Liver (tissue), 9 donors: Measurements from ENCODE around the gene PAPOLB. TPM values are rescaled to one million over a fixed set of nuclear protein-coding genes. Genes with fewer than 3 reads are reported as not detected.

ENCODE experiments used
- DNase-seq: peaks from one replicate; pipeline ENCODE4 v3.0.0-alpha.2; 2017; ENCODE audit warnings: low spot score
- H3K27ac ChIP-seq, 2 donors: one replicate each; pipeline ENCODE4 v1.7.0; 2013; ENCODE audit warnings: inconsistent platforms in 2 of 2, low read length in 2 of 2, control low read depth in 1 of 2, low read depth in 1 of 2, mild to moderate bottlenecking in 1 of 2
- H3K27me3 ChIP-seq, 4 donors: one replicate each; pipeline versions ENCODE4 v1.6.1 to v1.7.0; 2013; ENCODE audit warnings: low read length in 3 of 4, inconsistent platforms in 1 of 4, mild to moderate bottlenecking in 1 of 4, moderate library complexity in 1 of 4; ENCODE audit not compliant: control insufficient read depth in 4 of 4, insufficient read depth in 4 of 4
- H3K36me3 ChIP-seq, 4 donors: one replicate each; pipeline versions ENCODE4 v1.6.1 to v1.7.0; 2013; ENCODE audit warnings: low read length in 3 of 4, mild to moderate bottlenecking in 3 of 4, low read depth in 1 of 4, moderate library complexity in 1 of 4; ENCODE audit not compliant: control insufficient read depth in 4 of 4, insufficient read depth in 3 of 4
- H3K4me1 ChIP-seq, 4 donors: one replicate each; pipeline versions ENCODE4 v1.6.1 to v1.7.0; 2013; ENCODE audit warnings: low read length in 3 of 4, mild to moderate bottlenecking in 3 of 4, moderate library complexity in 1 of 4; ENCODE audit not compliant: control insufficient read depth in 4 of 4, insufficient read depth in 4 of 4
- H3K4me3 ChIP-seq, 3 donors: one replicate each; pipeline versions ENCODE4 v1.6.1 to v1.7.0; 2013; ENCODE audit warnings: low read length in 3 of 3, control low read depth in 1 of 3, low read depth in 1 of 3, mild to moderate bottlenecking in 1 of 3
- H3K9ac ChIP-seq, 2 donors: one replicate each; pipeline ENCODE4 v1.7.0; 2013; ENCODE audit warnings: low read length in 2 of 2, mild to moderate bottlenecking in 2 of 2, moderate library complexity in 2 of 2, control low read depth in 1 of 2, low read depth in 1 of 2
- H3K9me3 ChIP-seq, 4 donors: one replicate each; pipeline versions ENCODE4 v1.6.1 to v1.7.0; 2013; ENCODE audit warnings: low read length in 3 of 4; ENCODE audit not compliant: control insufficient read depth in 4 of 4
- EGR1 ChIP-seq, 2 donors: IDR thresholded peaks; 2 replicates each; pipeline ENCODE4 v1.6.1; 2016 to 2018; ENCODE audit warnings: antibody characterized with exemption in 2 of 2, low read depth in 2 of 2
- FOXA1 ChIP-seq: IDR thresholded peaks from 2 replicates; pipeline ENCODE4 v1.6.1; 2016; ENCODE audit warnings: antibody characterized with exemption
- FOXA2 ChIP-seq: IDR thresholded peaks from 2 replicates; pipeline ENCODE4 v1.6.1; 2016; ENCODE audit warnings: antibody characterized with exemption
- GABPA ChIP-seq, 2 donors: IDR thresholded peaks in 1 of 2; conservative IDR thresholded peaks in 1 of 2; 2 replicates each; pipeline ENCODE4 v1.6.1; 2016; ENCODE audit warnings: antibody characterized with exemption in 2 of 2, mild to moderate bottlenecking in 1 of 2, moderate library complexity in 1 of 2
- HNF4A ChIP-seq, 2 donors: conservative IDR thresholded peaks; 2 replicates each; pipeline ENCODE4 v1.6.1; 2016; ENCODE audit warnings: antibody characterized with exemption in 2 of 2, mild to moderate bottlenecking in 2 of 2
- HNF4G ChIP-seq: IDR thresholded peaks from 2 replicates; pipeline ENCODE4 v1.6.1; 2016; ENCODE audit warnings: antibody characterized with exemption
- JUND ChIP-seq, 2 donors: IDR thresholded peaks; 2 replicates each; pipeline ENCODE4 v1.6.1; 2016; ENCODE audit warnings: antibody characterized with exemption in 2 of 2
- MAX ChIP-seq: IDR thresholded peaks from 2 replicates; pipeline ENCODE4 v1.6.1; 2016; ENCODE audit warnings: antibody characterized with exemption
- NR2F2 ChIP-seq: IDR thresholded peaks from 2 replicates; pipeline ENCODE4 v1.6.1; 2016; ENCODE audit warnings: antibody characterized with exemption
- RAD21 ChIP-seq, 2 donors: IDR thresholded peaks; 2 replicates each; pipeline ENCODE4 v1.6.1; 2016; ENCODE audit warnings: antibody characterized with exemption in 2 of 2, mild to moderate bottlenecking in 2 of 2
- RXRA ChIP-seq, 2 donors: IDR thresholded peaks; 2 replicates each; pipeline ENCODE4 v1.6.1; 2017 to 2018; ENCODE audit warnings: antibody characterized with exemption in 2 of 2, mild to moderate bottlenecking in 1 of 2
- SP1 ChIP-seq: IDR thresholded peaks from 2 replicates; pipeline ENCODE4 v1.6.1; 2018; ENCODE audit warnings: antibody characterized with exemption, mild to moderate bottlenecking
- TAF1 ChIP-seq: conservative IDR thresholded peaks from 2 replicates; pipeline ENCODE4 v1.6.1; 2016; ENCODE audit warnings: antibody characterized with exemption, mild to moderate bottlenecking
- YY1 ChIP-seq: IDR thresholded peaks from 2 replicates; pipeline ENCODE4 v1.6.1; 2016; ENCODE audit warnings: antibody characterized with exemption, mild to moderate bottlenecking
- ZBTB33 ChIP-seq: IDR thresholded peaks from 2 replicates; pipeline ENCODE4 v1.6.1; 2016; ENCODE audit warnings: antibody characterized with exemption
- WGBS: extraction: QIAGEN DNeasy Blood & Tissue Kit; methylation state at CpG from one replicate; pipeline ENCODE4 v1.1.7; 2013; 5-methylcytosine and 5-hydroxymethylcytosine counted together
- polyA plus RNA-seq, 2 donors: library from polyadenylated mRNA; stranded (reverse) in 1 of 2; unstranded in 1 of 2; fragments of 200-250 nt in 1 of 2; fragments of >200 nt in 1 of 2; fragmentation: Nextera tagmentation in 1 of 2; extraction: Ambion mirVana in 1 of 2; gene quantifications; one replicate each; pipeline versions ENCODE4 v1.2.1 to v1.2.3, GENCODE V29; 2013 to 2015
- total RNA-seq, 2 donors: library from RNA; depleted of rRNA; stranded (reverse); fragments of >200 nt; gene quantifications; one replicate each; pipeline ENCODE4 v1.2.3, GENCODE V29; 2014
- TF ChIP-seq, protein P1 (sequence below): IDR thresholded peaks from 2 replicates; pipeline ENCODE4 v1.6.1; 2016; ENCODE audit warnings: antibody characterized with exemption, mild to moderate bottlenecking
- TF ChIP-seq, protein P2 (sequence below): fragments of 150-350 bp; IDR thresholded peaks from 2 replicates; pipeline ENCODE4 v1.5.1; 2017; ENCODE audit warnings: improper control_type of control experiment, low read depth, low read length; ENCODE audit not compliant: missing input control
- TF ChIP-seq, protein P3 (sequence below): IDR thresholded peaks from 2 replicates; pipeline ENCODE4 v1.6.1; 2016; ENCODE audit warnings: antibody characterized with exemption
- donor health status: healthy.
- donor health status: healthy.
- donor health status: healthy.
- donor health status: healthy.
- donor health status: healthy.

PAPOLB gene
- total and polyA plus RNA-seq, 4 donors, result 0.05 to 0.08 TPM; not detected in 2

GRCh38 chr7:4833176-4833575 is 28.7 kb downstream of the PAPOLB start:
- H3K9me3 ChIP-seq, result no peaks in the 10 kb centered on the region
- 86% methylated on average over 17 of the region's 17 CpGs for WGBS
- DNase-seq, result no peak
- no peak overlapping the region for H3K27ac ChIP-seq
- no peaks in the 10 kb centered on the region for H3K36me3 ChIP-seq
- no peaks in the 10 kb centered on the region for H3K27me3 ChIP-seq
- no peak overlapping the region for H3K4me3 ChIP-seq
- no peak overlapping the region for H3K9ac ChIP-seq
- no peak for TF ChIP-seq YY1
- TF ChIP-seq, protein P1, sequence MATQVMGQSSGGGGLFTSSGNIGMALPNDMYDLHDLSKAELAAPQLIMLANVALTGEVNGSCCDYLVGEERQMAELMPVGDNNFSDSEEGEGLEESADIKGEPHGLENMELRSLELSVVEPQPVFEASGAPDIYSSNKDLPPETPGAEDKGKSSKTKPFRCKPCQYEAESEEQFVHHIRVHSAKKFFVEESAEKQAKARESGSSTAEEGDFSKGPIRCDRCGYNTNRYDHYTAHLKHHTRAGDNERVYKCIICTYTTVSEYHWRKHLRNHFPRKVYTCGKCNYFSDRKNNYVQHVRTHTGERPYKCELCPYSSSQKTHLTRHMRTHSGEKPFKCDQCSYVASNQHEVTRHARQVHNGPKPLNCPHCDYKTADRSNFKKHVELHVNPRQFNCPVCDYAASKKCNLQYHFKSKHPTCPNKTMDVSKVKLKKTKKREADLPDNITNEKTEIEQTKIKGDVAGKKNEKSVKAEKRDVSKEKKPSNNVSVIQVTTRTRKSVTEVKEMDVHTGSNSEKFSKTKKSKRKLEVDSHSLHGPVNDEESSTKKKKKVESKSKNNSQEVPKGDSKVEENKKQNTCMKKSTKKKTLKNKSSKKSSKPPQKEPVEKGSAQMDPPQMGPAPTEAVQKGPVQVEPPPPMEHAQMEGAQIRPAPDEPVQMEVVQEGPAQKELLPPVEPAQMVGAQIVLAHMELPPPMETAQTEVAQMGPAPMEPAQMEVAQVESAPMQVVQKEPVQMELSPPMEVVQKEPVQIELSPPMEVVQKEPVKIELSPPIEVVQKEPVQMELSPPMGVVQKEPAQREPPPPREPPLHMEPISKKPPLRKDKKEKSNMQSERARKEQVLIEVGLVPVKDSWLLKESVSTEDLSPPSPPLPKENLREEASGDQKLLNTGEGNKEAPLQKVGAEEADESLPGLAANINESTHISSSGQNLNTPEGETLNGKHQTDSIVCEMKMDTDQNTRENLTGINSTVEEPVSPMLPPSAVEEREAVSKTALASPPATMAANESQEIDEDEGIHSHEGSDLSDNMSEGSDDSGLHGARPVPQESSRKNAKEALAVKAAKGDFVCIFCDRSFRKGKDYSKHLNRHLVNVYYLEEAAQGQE, result no peak
- no peak for TF ChIP-seq RXRA (IDR thresholded peaks at IDR 0.05)
- no peak for TF ChIP-seq ZBTB33
- TF ChIP-seq FOXA2, result no peak
- TF ChIP-seq TAF1, result no peak
- TF ChIP-seq MAX, result no peak
- TF ChIP-seq EGR1 (IDR thresholded peaks at IDR 0.05; ENCODE audit: low read depth in 2 of 2), result no peak
- TF ChIP-seq HNF4A (conservative IDR thresholded peaks at IDR 0.05), result no peak
- TF ChIP-seq RAD21 (IDR thresholded peaks at IDR 0.05), result no peak
- no peak for TF ChIP-seq GABPA (IDR thresholded peaks at IDR 0.05 in 1 of 2, conservative IDR thresholded peaks at IDR 0.05 in 1 of 2)
- TF ChIP-seq FOXA1, result no peak
- TF ChIP-seq SP1, result no peak
- TF ChIP-seq, protein P2, sequence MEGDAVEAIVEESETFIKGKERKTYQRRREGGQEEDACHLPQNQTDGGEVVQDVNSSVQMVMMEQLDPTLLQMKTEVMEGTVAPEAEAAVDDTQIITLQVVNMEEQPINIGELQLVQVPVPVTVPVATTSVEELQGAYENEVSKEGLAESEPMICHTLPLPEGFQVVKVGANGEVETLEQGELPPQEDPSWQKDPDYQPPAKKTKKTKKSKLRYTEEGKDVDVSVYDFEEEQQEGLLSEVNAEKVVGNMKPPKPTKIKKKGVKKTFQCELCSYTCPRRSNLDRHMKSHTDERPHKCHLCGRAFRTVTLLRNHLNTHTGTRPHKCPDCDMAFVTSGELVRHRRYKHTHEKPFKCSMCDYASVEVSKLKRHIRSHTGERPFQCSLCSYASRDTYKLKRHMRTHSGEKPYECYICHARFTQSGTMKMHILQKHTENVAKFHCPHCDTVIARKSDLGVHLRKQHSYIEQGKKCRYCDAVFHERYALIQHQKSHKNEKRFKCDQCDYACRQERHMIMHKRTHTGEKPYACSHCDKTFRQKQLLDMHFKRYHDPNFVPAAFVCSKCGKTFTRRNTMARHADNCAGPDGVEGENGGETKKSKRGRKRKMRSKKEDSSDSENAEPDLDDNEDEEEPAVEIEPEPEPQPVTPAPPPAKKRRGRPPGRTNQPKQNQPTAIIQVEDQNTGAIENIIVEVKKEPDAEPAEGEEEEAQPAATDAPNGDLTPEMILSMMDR, result no peak
- no peak for TF ChIP-seq NR2F2
- no peak for TF ChIP-seq JUND (IDR thresholded peaks at IDR 0.05)
- TF ChIP-seq, protein P3, sequence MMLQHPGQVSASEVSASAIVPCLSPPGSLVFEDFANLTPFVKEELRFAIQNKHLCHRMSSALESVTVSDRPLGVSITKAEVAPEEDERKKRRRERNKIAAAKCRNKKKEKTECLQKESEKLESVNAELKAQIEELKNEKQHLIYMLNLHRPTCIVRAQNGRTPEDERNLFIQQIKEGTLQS, result no peak
- no peak for TF ChIP-seq HNF4G
- H3K4me1 ChIP-seq, result no peaks in the 10 kb centered on the region
